Muscle of arm (tissue), 12 donors: Measurements from ENCODE around the gene TEC. TPM values are rescaled to one million over a fixed set of nuclear protein-coding genes. Genes with fewer than 3 reads are reported as not detected.
"Not testable (repeated sequence)": the region's sequence is repeated elsewhere in the genome, so short reads cannot be mapped to it uniquely, and the experiment has no call there.

Experiments
- DNase-seq: peaks from one replicate; pipeline ENCODE4 v3.0.0-alpha.2; 2013
- polyA plus RNA-seq, 12 donors: library from polyadenylated mRNA; unstranded; fragments of 120-200 nt; gene quantifications; one replicate each; pipeline ENCODE4 v1.2.1, GENCODE V29; 2013; ENCODE audit not compliant: insufficient read length in 12 of 12

Gene TEC
- polyA plus RNA-seq, 12 donors: 0.49 to 3.3 (median 1.0) TPM; not detected in 2

- no peak for DNase-seq
Measured at GRCh38 chr4:48243429-48243828, 26.2 kb downstream of the TEC start.

DNA sequence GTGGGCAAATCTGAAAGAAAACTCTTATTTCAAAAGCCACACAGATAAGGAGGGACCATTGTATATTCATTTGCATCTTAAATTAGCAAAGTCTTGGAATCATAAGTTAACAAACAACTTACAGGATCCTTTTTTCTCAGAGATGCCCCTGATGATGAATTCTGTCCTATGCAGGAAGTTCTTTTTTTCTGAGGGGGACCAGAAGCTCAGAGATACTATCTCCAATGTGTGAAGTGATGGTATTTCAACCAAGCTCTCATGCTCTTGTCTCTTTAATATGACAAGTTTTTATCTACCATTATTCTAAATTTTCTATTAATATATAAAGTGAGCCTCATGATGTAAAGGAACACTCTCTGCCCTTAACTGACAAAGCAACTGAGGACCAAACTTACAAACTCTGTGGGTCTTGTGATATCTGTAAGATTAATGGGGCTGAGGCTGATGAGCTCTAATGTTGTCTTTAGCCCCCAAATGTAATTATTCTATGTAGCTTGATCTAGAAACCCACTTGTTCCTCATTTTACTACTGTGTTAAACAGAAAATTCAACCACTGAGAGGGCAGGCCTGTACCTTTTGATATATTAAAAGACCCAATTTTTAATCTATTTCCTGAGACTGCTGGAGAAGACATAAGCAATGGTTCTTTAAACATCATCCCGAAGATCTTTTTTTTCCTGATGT, 27.0 kb downstream of the TEC start:
- no peak for DNase-seq

DNA sequence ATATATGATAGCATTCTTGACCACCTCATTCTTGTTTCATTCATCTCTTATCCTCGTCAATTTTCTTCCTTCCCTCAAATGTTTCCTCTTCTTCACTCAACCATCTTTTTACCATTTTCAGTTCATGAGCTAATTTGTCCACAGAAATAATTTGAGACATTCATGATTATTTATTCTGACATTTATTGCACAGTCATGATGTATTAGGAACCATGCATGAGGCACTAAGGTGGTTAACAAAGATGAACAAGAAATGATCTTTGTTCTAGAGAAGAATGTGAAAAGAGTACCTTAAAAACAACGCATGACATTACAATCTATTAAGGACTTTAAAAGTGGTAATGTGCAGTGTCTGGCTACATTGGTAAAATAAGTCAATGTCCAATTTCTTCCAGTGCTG, 27.9 kb downstream of the TEC start:
- DNase-seq: no peak

DNA sequence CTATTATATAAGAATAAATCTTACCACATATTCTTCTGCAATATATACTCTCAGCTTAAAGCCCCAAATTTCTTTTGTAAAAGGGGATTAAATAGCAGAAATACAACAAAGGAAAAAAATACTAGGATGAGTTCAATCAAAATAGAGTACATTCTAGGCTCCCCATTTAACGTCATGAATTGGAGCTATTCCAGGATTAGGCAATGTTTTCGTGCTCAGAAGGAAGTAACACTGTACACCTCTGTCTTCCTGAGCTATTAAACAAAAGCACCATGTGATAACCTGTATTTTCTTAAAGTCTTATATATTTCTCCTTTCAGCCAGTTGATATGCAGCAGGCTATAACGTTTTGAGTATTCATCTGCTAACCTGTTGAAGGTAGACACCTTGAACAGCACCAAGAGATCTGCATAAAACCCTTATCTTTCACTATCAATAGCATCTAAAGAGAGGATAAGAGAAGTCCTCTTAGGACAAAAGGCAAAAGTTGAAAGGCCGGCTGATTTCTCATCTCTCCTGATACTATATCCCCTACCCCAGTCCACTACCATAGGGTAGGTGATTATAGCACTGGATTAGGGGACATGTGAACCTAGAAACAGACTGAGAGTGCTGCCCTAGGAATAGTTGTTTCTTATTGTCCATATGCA, 31.5 kb downstream of the TEC start:
- no peak for DNase-seq

DNA sequence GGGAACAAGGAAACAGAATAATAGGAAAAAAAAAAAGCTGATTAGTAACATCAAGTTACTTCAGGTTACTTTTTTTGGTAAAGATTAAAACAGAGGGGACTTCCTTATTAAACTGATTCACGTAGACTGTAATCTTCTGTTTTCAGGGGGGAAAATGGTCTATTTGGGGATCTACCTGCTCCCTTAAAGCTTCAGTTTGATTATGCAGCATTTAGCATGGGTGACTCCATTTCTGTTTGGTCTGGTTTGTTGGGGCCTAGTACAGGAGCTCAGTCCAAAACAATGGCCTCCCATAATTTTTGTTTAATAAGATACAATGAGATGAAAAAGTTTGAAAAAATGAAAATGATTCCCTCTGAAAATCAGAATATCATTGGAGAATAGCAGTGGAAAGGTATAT, 34.6 kb downstream of the TEC start:
- DNase-seq: no peak

GRCh38 chr4:48234575-48234974, 35.1 kb downstream of the TEC start:
- DNase-seq: no peak

DNA sequence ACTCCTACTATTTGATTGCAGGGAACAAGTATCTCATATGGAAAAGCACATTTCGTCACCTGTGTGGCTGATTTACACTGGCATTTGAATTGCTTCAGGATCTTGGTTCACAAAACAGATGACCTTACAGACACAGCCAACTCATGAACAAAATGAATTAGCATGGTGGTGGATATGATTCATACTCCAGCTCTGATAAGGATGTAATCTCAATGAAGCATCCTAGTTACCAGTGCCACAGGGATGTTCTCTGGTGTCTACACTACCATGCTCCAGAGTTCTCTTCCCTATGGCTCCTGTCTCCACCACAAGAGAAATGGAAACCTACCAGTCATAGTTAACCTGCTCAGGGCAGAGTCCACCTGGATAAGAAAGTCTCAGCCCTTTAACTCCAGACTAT, 40.7 kb downstream of the TEC start:
- no peak for DNase-seq

GRCh38 chr4:48227662-48228061, 42.0 kb downstream of the TEC start:
- no peak for DNase-seq

GRCh38 chr4:48226199-48226598, 43.4 kb downstream of the TEC start:
- DNase-seq: no peak

GRCh38 chr4:48225368-48226141, 44.1 kb downstream of the TEC start:
- no peak for DNase-seq

- DNase-seq: no peak
Measured at GRCh38 chr4:48224606-48225005, 45.0 kb downstream of the TEC start.

- DNase-seq: no peak
Measured at GRCh38 chr4:48223633-48224295, 45.9 kb downstream of the TEC start.

DNA sequence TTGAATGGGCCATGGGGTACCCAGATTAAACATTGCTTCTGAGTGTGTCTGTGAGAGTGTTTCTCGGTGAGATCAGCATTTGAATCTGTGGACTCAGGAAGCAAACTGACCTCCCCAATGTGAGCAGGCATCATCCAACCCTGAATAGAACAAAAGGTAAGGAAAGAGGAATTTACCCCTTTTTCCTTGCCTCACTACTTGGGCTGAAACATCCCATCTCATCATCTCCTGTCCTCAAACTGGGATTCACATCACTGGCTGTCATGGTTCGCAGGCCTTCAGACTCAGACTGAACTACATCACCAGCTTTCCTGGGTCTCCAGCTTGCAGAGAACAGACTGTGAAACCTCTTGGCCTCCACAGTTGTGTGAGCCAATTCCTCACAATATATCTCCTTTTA, 47.1 kb downstream of the TEC start:
- no peak for DNase-seq

GRCh38 chr4:48219430-48219829, 50.2 kb downstream of the TEC start:
- DNase-seq: not testable (repeated sequence)

DNA sequence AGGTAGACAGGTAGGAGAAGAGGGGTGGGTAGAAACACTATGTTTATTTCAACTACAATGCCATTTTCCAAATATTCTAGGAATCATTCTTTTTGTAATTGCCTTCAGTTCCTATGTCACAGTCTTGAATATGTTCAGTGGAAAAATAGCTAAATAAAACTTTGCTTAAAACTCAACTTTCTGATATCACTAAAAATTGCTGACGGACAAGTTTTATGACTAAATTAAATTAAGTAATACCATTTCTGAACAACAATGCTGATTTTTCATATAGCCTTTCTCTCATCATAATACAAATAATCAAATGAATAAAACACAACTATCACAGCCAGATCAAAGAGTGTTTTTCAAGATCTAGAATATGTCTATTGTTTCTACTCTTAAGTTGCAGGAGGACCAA, 53.1 kb downstream of the TEC start:
- DNase-seq: no peak

GRCh38 chr4:48215977-48216376, 53.7 kb downstream of the TEC start:
- no peak for DNase-seq

DNA sequence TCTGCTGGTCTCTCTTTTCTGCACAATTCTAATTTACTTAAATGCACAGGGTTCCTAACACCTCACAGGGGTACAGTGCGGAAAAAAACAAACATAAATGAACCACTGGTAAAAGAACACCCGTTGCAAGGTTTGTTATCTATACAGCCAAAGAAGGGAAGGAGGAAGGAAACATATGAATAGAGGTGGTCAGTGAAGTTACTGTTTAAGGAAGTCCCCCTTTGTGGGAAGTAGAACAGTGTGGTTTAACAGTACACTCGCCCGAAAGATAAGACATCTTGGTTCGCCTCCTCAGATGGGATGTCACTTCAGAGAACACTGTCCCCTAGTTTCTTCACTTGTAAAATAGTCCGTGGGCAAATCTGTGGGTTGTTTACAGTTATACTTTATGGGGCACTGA, 57.5 kb downstream of the TEC start:
- DNase-seq: no peak

GRCh38 chr4:48210966-48211328, 58.7 kb downstream of the TEC start:
- no peak for DNase-seq

GRCh38 chr4:48205626-48206025, 64.0 kb downstream of the TEC start:
- DNase-seq: no peak

DNA sequence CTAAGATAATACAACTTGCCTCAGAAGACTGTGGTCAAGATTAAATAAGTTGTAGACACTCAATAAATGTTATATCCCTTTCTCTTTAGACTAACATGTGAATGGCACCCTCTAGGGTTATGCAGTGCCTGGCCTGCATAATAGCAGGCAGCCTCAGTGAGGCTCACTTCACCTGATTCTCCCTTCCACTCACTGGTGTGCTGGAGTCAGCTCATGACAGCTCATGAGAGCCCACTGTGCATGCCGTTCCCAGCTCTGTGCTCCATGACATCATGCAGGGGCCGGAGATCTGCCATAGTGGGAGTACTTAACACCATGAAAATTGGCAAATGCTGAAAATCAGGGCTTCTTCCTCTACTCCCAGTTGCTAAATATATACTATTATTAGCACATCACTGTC, 64.5 kb downstream of the TEC start:
- no peak for DNase-seq

DNA sequence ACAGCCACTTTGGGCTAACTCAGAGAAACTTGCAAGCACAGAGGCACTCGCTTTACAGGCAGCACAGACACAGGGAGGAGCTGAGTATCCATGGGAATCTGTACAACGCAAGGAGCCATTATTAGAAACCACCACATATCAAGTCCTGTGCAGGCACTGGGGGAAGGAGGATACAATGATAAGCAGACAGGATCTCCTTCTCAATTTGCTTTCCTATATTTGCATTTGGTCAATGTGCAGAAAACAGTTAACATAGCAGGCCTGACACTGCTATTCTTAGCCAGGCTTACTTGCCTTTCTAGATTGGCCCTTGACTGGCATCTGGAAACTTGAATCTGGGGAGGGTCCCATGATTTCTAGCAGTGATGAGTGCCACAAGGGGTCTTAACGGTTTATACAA, 65.8 kb downstream of the TEC start:
- no peak for DNase-seq

- no peak for DNase-seq
Measured at GRCh38 chr4:48197643-48198237, 71.9 kb downstream of the TEC start.
